GM12878 (cell line): Measurements from ENCODE around the gene MRPS18A.

Source experiments
- CREB1 ChIP-seq: IDR thresholded peaks from 2 replicates; pipeline ENCODE4 v1.6.1; 2012; ENCODE audit warnings: low read depth, mild to moderate bottlenecking, inconsistent platforms
- EP300 ChIP-seq, 2 experiments: fragments of 150-350 bp in 1 of 2; IDR thresholded peaks; 2 replicates each; pipeline ENCODE4 v1.6.1; 2011 to 2012; ENCODE audit warnings: low read depth in 2 of 2, low read length in 2 of 2, borderline replicate concordance in 1 of 2, improper control_type of control experiment in 1 of 2, inconsistent platforms in 1 of 2; ENCODE audit not compliant: control insufficient read depth in 1 of 2
- MXI1 ChIP-seq: fragments of 150-350 bp; IDR thresholded peaks from 2 replicates; pipeline ENCODE4 v1.6.1; 2011; ENCODE audit warnings: low read depth, mild to moderate bottlenecking, inconsistent platforms, low read length, improper control_type of control experiment
- NFIC ChIP-seq: IDR thresholded peaks from 2 replicates; pipeline ENCODE4 v1.6.1; 2012; ENCODE audit warnings: low read depth, mild to moderate bottlenecking, inconsistent platforms, low read length, moderate library complexity
- PBX3 ChIP-seq: IDR thresholded peaks from 2 replicates; pipeline ENCODE4 v1.6.1; 2011; ENCODE audit warnings: mild to moderate bottlenecking, low read depth, low read length, moderate library complexity; ENCODE audit not compliant: insufficient replicate concordance
- POLR2A ChIP-seq: IDR thresholded peaks from 2 replicates; pipeline ENCODE4 v1.6.1; 2011; ENCODE audit warnings: low read depth, mild to moderate bottlenecking, low read length
- RBBP5 ChIP-seq: fragments of 200-600 bp; sonication (generic); conservative IDR thresholded peaks from 2 replicates; pipeline ENCODE4 v1.6.1; 2016
- RFX5 ChIP-seq: IDR thresholded peaks from 2 replicates; pipeline ENCODE4 v1.6.1; 2011; ENCODE audit warnings: low read depth, low read length, improper control_type of control experiment
- SP1 ChIP-seq: IDR thresholded peaks from one replicate; pipeline ENCODE4 v1.6.1; 2011; ENCODE audit warnings: low read depth, low read length
- SUZ12 ChIP-seq: fragments of 200-600 bp; sonication (generic); IDR thresholded peaks from one replicate; pipeline ENCODE4 v1.6.1; 2018; ENCODE audit warnings: antibody characterized with exemption, mild to moderate bottlenecking; ENCODE audit not compliant: unreplicated experiment
- ZBED1 ChIP-seq: IDR thresholded peaks from 2 replicates; pipeline ENCODE4 v1.6.1; 2016; ENCODE audit warnings: borderline replicate concordance
- TF ChIP-seq, protein P1 (sequence below), 3 experiments: IDR thresholded peaks in 2 of 3; conservative IDR thresholded peaks in 1 of 3; 2 replicates each; pipeline ENCODE4 v1.5.1; 2011; ENCODE audit warnings: low read depth in 3 of 3, low read length in 3 of 3, mild to moderate bottlenecking in 3 of 3, control low read depth in 2 of 3, moderate library complexity in 2 of 3, inconsistent platforms in 1 of 3, mixed read lengths in 1 of 3; ENCODE audit not compliant: control insufficient read depth in 2 of 3, insufficient read depth in 1 of 3; ENCODE audit errors: extremely low read depth in 1 of 3
- TF ChIP-seq, protein P2 (sequence below): IDR thresholded peaks from 2 replicates; pipeline ENCODE4 v1.6.1; 2012; ENCODE audit warnings: low read length, inconsistent platforms
- TF ChIP-seq, protein P3 (sequence below): IDR thresholded peaks from 2 replicates; pipeline ENCODE4 v1.6.1; 2012; ENCODE audit warnings: mild to moderate bottlenecking, low read depth, low read length

GRCh38 chr6:43671011-43671800, 16.4 kb downstream of the MRPS18A start:
- TF ChIP-seq, protein P1, sequence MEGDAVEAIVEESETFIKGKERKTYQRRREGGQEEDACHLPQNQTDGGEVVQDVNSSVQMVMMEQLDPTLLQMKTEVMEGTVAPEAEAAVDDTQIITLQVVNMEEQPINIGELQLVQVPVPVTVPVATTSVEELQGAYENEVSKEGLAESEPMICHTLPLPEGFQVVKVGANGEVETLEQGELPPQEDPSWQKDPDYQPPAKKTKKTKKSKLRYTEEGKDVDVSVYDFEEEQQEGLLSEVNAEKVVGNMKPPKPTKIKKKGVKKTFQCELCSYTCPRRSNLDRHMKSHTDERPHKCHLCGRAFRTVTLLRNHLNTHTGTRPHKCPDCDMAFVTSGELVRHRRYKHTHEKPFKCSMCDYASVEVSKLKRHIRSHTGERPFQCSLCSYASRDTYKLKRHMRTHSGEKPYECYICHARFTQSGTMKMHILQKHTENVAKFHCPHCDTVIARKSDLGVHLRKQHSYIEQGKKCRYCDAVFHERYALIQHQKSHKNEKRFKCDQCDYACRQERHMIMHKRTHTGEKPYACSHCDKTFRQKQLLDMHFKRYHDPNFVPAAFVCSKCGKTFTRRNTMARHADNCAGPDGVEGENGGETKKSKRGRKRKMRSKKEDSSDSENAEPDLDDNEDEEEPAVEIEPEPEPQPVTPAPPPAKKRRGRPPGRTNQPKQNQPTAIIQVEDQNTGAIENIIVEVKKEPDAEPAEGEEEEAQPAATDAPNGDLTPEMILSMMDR (IDR thresholded peaks at IDR 0.05 in 2 of 3, conservative IDR thresholded peaks at IDR 0.05 in 1 of 3; ENCODE audit: control insufficient read depth in 2 of 3, extremely low read depth in 1 of 3, insufficient read depth in 1 of 3, low read depth in 3 of 3, low read length in 3 of 3): no peak
- TF ChIP-seq CREB1 (no peak), RFX5 (no peak), EP300 (IDR thresholded peaks at IDR 0.05; ENCODE audit: borderline replicate concordance in 1 of 2, control insufficient read depth in 1 of 2, low read depth in 2 of 2, low read length in 2 of 2) (no peak), PBX3 (no peak), NFIC (no peak), MXI1 (no peak), SUZ12 (no peak), RBBP5 (no peak), SP1 (no peak), ZBED1 (no peak), POLR2A (peak; percentile 4; the same call in 1 of the 2 replicates)
- TF ChIP-seq, protein P2, sequence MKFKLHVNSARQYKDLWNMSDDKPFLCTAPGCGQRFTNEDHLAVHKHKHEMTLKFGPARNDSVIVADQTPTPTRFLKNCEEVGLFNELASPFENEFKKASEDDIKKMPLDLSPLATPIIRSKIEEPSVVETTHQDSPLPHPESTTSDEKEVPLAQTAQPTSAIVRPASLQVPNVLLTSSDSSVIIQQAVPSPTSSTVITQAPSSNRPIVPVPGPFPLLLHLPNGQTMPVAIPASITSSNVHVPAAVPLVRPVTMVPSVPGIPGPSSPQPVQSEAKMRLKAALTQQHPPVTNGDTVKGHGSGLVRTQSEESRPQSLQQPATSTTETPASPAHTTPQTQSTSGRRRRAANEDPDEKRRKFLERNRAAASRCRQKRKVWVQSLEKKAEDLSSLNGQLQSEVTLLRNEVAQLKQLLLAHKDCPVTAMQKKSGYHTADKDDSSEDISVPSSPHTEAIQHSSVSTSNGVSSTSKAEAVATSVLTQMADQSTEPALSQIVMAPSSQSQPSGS: no peak
- TF ChIP-seq, protein P3, sequence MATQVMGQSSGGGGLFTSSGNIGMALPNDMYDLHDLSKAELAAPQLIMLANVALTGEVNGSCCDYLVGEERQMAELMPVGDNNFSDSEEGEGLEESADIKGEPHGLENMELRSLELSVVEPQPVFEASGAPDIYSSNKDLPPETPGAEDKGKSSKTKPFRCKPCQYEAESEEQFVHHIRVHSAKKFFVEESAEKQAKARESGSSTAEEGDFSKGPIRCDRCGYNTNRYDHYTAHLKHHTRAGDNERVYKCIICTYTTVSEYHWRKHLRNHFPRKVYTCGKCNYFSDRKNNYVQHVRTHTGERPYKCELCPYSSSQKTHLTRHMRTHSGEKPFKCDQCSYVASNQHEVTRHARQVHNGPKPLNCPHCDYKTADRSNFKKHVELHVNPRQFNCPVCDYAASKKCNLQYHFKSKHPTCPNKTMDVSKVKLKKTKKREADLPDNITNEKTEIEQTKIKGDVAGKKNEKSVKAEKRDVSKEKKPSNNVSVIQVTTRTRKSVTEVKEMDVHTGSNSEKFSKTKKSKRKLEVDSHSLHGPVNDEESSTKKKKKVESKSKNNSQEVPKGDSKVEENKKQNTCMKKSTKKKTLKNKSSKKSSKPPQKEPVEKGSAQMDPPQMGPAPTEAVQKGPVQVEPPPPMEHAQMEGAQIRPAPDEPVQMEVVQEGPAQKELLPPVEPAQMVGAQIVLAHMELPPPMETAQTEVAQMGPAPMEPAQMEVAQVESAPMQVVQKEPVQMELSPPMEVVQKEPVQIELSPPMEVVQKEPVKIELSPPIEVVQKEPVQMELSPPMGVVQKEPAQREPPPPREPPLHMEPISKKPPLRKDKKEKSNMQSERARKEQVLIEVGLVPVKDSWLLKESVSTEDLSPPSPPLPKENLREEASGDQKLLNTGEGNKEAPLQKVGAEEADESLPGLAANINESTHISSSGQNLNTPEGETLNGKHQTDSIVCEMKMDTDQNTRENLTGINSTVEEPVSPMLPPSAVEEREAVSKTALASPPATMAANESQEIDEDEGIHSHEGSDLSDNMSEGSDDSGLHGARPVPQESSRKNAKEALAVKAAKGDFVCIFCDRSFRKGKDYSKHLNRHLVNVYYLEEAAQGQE: no peak
